WTC11 (cell line): ENCODE measurements around the gene EVL. TPM values are rescaled to one million over a fixed set of nuclear protein-coding genes. Genes with fewer than 3 reads are reported as not detected.

Experiments
- ATAC-seq: fragments of 200-7000 bp; cut with Tn5 transposase; 2 replicates; pipeline ENCODE4 v1.10.0; 2021; ENCODE audit warnings: mild to moderate bottlenecking, moderate library complexity
- CTCF ChIA-PET: fragments of 300-600 bp; sonication (Branson Sonifier 250); formaldehyde crosslinking; loops from one replicate; lab custom pipeline; 2021; ENCODE audit warnings: antibody characterized with exemption; lab: Charles Lee
- POLR2A ChIA-PET: fragments of 350-600 bp; sonication (Branson Sonifier 250); formaldehyde crosslinking; loops from one replicate; lab custom pipeline; 2021; ENCODE audit warnings: antibody characterized with exemption; lab: Charles Lee
- DNase-seq: peaks from one replicate; pipeline ENCODE4 v3.0.0; 2021; ENCODE audit warnings: low spot score
- H3K27ac Mint-ChIP-seq: 2 replicates; pipeline ENCODE4 v1.8.0; 2021; ENCODE audit warnings: mixed read lengths
- H3K27me3 Mint-ChIP-seq: 2 replicates; pipeline ENCODE4 v1.8.0; 2021; ENCODE audit warnings: low read depth, mild to moderate bottlenecking, moderate library complexity, mixed read lengths
- H3K36me3 Mint-ChIP-seq: 2 replicates; pipeline ENCODE4 v1.8.0; 2021; ENCODE audit warnings: mixed read lengths
- H3K4me1 Mint-ChIP-seq: 2 replicates; pipeline ENCODE4 v1.8.0; 2022; ENCODE audit warnings: mixed read lengths
- H3K4me3 Mint-ChIP-seq: 2 replicates; pipeline ENCODE4 v1.8.0; 2021; ENCODE audit warnings: mild to moderate bottlenecking, moderate library complexity, mixed read lengths
- H3K9me3 Mint-ChIP-seq: 2 replicates; pipeline ENCODE4 v1.8.0; 2021; ENCODE audit warnings: mixed read lengths
- CBFB ChIP-seq: sonication (generic); formaldehyde crosslinking; IDR thresholded peaks from 2 replicates; pipeline ENCODE4 v1.8.1; 2022; ENCODE audit warnings: mild to moderate bottlenecking, low read depth, missing genetic modification reagents
- CREB1 ChIP-seq: sonication (generic); formaldehyde crosslinking; IDR thresholded peaks from 2 replicates; pipeline ENCODE4 v1.8.0; 2023; ENCODE audit warnings: mild to moderate bottlenecking, missing genetic modification reagents
- FOXK1 ChIP-seq: sonication (generic); formaldehyde crosslinking; IDR thresholded peaks from 2 replicates; pipeline ENCODE4 v1.8.0; 2022; ENCODE audit warnings: mild to moderate bottlenecking, moderate library complexity, missing genetic modification reagents
- NFATC4 ChIP-seq: fragments of 250-450 bp; sonication (Bioruptor Pico); IDR thresholded peaks from 2 replicates; pipeline ENCODE4 v1.9.0; 2021; ENCODE audit warnings: mild to moderate bottlenecking
- OVOL2 ChIP-seq: fragments of 250-450 bp; sonication (Bioruptor Pico); IDR thresholded peaks from 2 replicates; pipeline ENCODE4 v1.9.0; 2021; ENCODE audit warnings: mild to moderate bottlenecking, borderline replicate concordance
- PRRX2 ChIP-seq: fragments of 250-450 bp; sonication (Bioruptor Pico); IDR thresholded peaks from 2 replicates; pipeline ENCODE4 v1.8.0; 2021; ENCODE audit warnings: mild to moderate bottlenecking
- TCF7 ChIP-seq: sonication (generic); formaldehyde crosslinking; IDR thresholded peaks from 2 replicates; pipeline ENCODE4 v1.8.0; 2022; ENCODE audit warnings: mild to moderate bottlenecking, low read depth, missing genetic modification reagents, moderate library complexity
- ZBTB21 ChIP-seq: sonication (generic); formaldehyde crosslinking; IDR thresholded peaks from 2 replicates; pipeline ENCODE4 v1.8.1; 2023; ENCODE audit warnings: mild to moderate bottlenecking, missing genetic modification reagents, borderline replicate concordance
- ZNF138 ChIP-seq: sonication (generic); formaldehyde crosslinking; conservative IDR thresholded peaks from 2 replicates; pipeline ENCODE4 v1.8.1; 2022; ENCODE audit warnings: mild to moderate bottlenecking, moderate library complexity, missing genetic modification reagents
- ZNF263 ChIP-seq: sonication (generic); formaldehyde crosslinking; IDR thresholded peaks from 2 replicates; pipeline ENCODE4 v1.8.1; 2022; ENCODE audit warnings: low read depth, mild to moderate bottlenecking, moderate library complexity, missing genetic modification reagents
- ZNF396 ChIP-seq: fragments of 250-450 bp; sonication (Bioruptor Pico); IDR thresholded peaks from 2 replicates; pipeline ENCODE4 v1.8.0; 2021; ENCODE audit warnings: mild to moderate bottlenecking, moderate library complexity, borderline replicate concordance
- ZNF671 ChIP-seq: fragments of 250-450 bp; sonication (Bioruptor Pico); IDR thresholded peaks from 2 replicates; pipeline ENCODE4 v1.8.0; 2021; ENCODE audit warnings: mild to moderate bottlenecking
- total RNA-seq: library from RNA; stranded (reverse); gene quantifications from 3 replicates; pipeline ENCODE4 v1.2.3, GENCODE V29; 2021
- TF ChIP-seq, protein P1 (sequence below): sonication (generic); formaldehyde crosslinking; IDR thresholded peaks from 2 replicates; pipeline ENCODE4 v1.8.1; 2022; ENCODE audit warnings: low read depth, missing genetic modification reagents, borderline replicate concordance
- TF ChIP-seq, protein P2 (sequence below): sonication (generic); formaldehyde crosslinking; IDR thresholded peaks from 2 replicates; pipeline ENCODE4 v1.8.1; 2022; ENCODE audit warnings: mild to moderate bottlenecking, missing genetic modification reagents, moderate library complexity, borderline replicate concordance
- TF ChIP-seq, protein P3 (sequence below): sonication (generic); formaldehyde crosslinking; IDR thresholded peaks from 2 replicates; pipeline ENCODE4 v1.8.1; 2022; ENCODE audit warnings: mild to moderate bottlenecking, moderate library complexity, missing genetic modification reagents
- TF ChIP-seq, protein P4 (sequence below): sonication (generic); formaldehyde crosslinking; IDR thresholded peaks from 2 replicates; pipeline ENCODE4 v1.8.1; 2022; ENCODE audit warnings: low read depth, mild to moderate bottlenecking, moderate library complexity, missing genetic modification reagents, borderline replicate concordance
- TF ChIP-seq, protein P5 (sequence below): sonication (generic); formaldehyde crosslinking; IDR thresholded peaks from 2 replicates; pipeline ENCODE4 v1.8.1; 2023; ENCODE audit warnings: mild to moderate bottlenecking, missing genetic modification reagents, borderline replicate concordance
- TF ChIP-seq, protein P6 (sequence below): sonication (generic); formaldehyde crosslinking; IDR thresholded peaks from 2 replicates; pipeline ENCODE4 v1.8.0; 2023; ENCODE audit warnings: mild to moderate bottlenecking, missing genetic modification reagents
- TF ChIP-seq, protein P7 (sequence below): sonication (generic); formaldehyde crosslinking; IDR thresholded peaks from 2 replicates; pipeline ENCODE4 v1.8.0; 2023; ENCODE audit warnings: missing genetic modification reagents

EVL gene
- total RNA-seq, 1 experiment from 2014 or later: 60.8 TPM

DNA sequence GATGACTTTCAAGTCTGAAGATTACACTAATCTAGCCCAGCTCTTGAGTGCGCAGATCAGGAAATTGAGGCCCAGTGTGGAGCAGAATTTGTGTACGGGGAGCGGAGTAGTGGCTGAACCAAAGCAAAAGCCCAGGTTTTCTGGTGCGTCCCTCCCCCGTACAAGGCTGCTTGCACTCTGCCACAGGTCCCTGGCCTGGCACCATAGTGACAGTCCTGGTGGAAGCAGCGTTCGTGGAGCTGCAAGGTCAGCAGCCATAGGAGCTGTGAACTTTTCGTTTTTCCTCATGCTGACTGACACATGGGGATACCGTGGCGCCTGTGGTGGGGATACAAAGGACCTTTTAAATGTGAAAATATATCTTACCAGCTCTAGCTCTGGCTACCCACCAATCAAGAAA is 1.7 kb downstream of the EVL start:
- peaks cover 14% of the 10 kb centered on the region; the same call in 1 of the 2 replicates for H3K4me1 Mint-ChIP-seq
- CTCF ChIA-PET: interaction anchor here (0.9 to 1.3 kb wide), 3 partner anchors 12 to 92 kb away, joined by 3 to 5 read pairs (median 4); partner anchors contain the start of gene DEGS2

DNA sequence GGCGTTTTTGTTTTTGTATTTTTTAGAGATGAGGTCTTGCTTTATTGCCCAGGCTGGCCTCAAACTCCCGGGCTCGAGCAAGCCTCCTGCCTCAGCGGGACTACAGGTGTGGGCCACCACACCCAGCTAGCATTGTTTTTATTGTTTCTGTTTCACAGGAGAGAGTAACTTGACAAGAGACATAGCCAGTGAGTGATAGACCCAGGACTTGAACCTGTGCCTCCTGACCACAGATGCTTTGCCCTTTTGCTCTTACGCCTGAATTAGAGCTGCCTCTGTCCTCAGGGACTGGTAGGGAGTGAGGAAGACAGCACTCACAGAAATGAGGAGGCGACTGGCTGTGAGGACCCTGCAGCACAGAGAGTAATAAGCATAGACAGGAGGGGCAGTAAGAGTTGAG is 2.3 kb downstream of the EVL start:
- POLR2A ChIA-PET: no interaction called here
- Mint-ChIP-seq H3K36me3 (no peaks in the 10 kb centered on the region), H3K4me1 (peaks cover 14% of the 10 kb centered on the region; the same call in 1 of the 2 replicates), H3K4me3 (no peak overlapping the region), H3K27me3 (no peaks in the 10 kb centered on the region), H3K27ac (no peak overlapping the region), H3K9me3 (no peaks in the 10 kb centered on the region)
- ATAC-seq: no peak
- CTCF ChIA-PET: interaction anchor here (0.9 to 1.1 kb wide), 2 partner anchors 41 to 92 kb away, joined by 3 to 5 read pairs; partner anchors contain the start of gene DEGS2
- DNase-seq: no peak
- TF ChIP-seq OVOL2 (CRISPR knock-in tag) (no peak), TCF7 (CRISPR knock-in tag) (no peak), ZNF263 (no peak), ZNF396 (CRISPR knock-in tag) (no peak), NFATC4 (CRISPR knock-in tag) (no peak), ZBTB21 (CRISPR knock-in tag) (no peak), CREB1 (CRISPR knock-in tag) (no peak), CBFB (CRISPR knock-in tag) (no peak), ZNF138 (CRISPR knock-in tag) (no peak), ZNF671 (CRISPR knock-in tag) (no peak)
- TF ChIP-seq, protein P1, sequence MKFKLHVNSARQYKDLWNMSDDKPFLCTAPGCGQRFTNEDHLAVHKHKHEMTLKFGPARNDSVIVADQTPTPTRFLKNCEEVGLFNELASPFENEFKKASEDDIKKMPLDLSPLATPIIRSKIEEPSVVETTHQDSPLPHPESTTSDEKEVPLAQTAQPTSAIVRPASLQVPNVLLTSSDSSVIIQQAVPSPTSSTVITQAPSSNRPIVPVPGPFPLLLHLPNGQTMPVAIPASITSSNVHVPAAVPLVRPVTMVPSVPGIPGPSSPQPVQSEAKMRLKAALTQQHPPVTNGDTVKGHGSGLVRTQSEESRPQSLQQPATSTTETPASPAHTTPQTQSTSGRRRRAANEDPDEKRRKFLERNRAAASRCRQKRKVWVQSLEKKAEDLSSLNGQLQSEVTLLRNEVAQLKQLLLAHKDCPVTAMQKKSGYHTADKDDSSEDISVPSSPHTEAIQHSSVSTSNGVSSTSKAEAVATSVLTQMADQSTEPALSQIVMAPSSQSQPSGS (CRISPR knock-in tag): no peak
- TF ChIP-seq, protein P2, sequence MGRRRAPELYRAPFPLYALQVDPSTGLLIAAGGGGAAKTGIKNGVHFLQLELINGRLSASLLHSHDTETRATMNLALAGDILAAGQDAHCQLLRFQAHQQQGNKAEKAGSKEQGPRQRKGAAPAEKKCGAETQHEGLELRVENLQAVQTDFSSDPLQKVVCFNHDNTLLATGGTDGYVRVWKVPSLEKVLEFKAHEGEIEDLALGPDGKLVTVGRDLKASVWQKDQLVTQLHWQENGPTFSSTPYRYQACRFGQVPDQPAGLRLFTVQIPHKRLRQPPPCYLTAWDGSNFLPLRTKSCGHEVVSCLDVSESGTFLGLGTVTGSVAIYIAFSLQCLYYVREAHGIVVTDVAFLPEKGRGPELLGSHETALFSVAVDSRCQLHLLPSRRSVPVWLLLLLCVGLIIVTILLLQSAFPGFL (CRISPR knock-in tag): no peak
- TF ChIP-seq, protein P3, sequence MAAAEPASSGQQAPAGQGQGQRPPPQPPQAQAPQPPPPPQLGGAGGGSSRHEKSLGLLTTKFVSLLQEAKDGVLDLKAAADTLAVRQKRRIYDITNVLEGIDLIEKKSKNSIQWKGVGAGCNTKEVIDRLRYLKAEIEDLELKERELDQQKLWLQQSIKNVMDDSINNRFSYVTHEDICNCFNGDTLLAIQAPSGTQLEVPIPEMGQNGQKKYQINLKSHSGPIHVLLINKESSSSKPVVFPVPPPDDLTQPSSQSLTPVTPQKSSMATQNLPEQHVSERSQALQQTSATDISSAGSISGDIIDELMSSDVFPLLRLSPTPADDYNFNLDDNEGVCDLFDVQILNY (CRISPR knock-in tag): no peak
- TF ChIP-seq, protein P4, sequence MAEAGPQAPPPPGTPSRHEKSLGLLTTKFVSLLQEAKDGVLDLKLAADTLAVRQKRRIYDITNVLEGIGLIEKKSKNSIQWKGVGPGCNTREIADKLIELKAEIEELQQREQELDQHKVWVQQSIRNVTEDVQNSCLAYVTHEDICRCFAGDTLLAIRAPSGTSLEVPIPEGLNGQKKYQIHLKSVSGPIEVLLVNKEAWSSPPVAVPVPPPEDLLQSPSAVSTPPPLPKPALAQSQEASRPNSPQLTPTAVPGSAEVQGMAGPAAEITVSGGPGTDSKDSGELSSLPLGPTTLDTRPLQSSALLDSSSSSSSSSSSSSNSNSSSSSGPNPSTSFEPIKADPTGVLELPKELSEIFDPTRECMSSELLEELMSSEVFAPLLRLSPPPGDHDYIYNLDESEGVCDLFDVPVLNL: no peak
- TF ChIP-seq, protein P5, sequence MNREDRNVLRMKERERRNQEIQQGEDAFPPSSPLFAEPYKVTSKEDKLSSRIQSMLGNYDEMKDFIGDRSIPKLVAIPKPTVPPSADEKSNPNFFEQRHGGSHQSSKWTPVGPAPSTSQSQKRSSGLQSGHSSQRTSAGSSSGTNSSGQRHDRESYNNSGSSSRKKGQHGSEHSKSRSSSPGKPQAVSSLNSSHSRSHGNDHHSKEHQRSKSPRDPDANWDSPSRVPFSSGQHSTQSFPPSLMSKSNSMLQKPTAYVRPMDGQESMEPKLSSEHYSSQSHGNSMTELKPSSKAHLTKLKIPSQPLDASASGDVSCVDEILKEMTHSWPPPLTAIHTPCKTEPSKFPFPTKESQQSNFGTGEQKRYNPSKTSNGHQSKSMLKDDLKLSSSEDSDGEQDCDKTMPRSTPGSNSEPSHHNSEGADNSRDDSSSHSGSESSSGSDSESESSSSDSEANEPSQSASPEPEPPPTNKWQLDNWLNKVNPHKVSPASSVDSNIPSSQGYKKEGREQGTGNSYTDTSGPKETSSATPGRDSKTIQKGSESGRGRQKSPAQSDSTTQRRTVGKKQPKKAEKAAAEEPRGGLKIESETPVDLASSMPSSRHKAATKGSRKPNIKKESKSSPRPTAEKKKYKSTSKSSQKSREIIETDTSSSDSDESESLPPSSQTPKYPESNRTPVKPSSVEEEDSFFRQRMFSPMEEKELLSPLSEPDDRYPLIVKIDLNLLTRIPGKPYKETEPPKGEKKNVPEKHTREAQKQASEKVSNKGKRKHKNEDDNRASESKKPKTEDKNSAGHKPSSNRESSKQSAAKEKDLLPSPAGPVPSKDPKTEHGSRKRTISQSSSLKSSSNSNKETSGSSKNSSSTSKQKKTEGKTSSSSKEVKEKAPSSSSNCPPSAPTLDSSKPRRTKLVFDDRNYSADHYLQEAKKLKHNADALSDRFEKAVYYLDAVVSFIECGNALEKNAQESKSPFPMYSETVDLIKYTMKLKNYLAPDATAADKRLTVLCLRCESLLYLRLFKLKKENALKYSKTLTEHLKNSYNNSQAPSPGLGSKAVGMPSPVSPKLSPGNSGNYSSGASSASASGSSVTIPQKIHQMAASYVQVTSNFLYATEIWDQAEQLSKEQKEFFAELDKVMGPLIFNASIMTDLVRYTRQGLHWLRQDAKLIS (CRISPR knock-in tag): no peak

More for the DNA sequence above, 1.7 kb downstream of the EVL start:
- no peaks in the 10 kb centered on the region for H3K36me3 Mint-ChIP-seq
- H3K4me3 Mint-ChIP-seq: no peak overlapping the region
- TF ChIP-seq PRRX2 (CRISPR knock-in tag) (no peak), FOXK1 (no peak)
- TF ChIP-seq, protein P6, sequence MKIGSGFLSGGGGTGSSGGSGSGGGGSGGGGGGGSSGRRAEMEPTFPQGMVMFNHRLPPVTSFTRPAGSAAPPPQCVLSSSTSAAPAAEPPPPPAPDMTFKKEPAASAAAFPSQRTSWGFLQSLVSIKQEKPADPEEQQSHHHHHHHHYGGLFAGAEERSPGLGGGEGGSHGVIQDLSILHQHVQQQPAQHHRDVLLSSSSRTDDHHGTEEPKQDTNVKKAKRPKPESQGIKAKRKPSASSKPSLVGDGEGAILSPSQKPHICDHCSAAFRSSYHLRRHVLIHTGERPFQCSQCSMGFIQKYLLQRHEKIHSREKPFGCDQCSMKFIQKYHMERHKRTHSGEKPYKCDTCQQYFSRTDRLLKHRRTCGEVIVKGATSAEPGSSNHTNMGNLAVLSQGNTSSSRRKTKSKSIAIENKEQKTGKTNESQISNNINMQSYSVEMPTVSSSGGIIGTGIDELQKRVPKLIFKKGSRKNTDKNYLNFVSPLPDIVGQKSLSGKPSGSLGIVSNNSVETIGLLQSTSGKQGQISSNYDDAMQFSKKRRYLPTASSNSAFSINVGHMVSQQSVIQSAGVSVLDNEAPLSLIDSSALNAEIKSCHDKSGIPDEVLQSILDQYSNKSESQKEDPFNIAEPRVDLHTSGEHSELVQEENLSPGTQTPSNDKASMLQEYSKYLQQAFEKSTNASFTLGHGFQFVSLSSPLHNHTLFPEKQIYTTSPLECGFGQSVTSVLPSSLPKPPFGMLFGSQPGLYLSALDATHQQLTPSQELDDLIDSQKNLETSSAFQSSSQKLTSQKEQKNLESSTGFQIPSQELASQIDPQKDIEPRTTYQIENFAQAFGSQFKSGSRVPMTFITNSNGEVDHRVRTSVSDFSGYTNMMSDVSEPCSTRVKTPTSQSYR (CRISPR knock-in tag): no peak
- TF ChIP-seq, protein P7, sequence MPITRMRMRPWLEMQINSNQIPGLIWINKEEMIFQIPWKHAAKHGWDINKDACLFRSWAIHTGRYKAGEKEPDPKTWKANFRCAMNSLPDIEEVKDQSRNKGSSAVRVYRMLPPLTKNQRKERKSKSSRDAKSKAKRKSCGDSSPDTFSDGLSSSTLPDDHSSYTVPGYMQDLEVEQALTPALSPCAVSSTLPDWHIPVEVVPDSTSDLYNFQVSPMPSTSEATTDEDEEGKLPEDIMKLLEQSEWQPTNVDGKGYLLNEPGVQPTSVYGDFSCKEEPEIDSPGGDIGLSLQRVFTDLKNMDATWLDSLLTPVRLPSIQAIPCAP (CRISPR knock-in tag): no peak
- TF ChIP-seq, protein P1 (CRISPR knock-in tag): no peak
- TF ChIP-seq, all 79 proteins: peak for 0
- DNase-seq (no peak), ATAC-seq (no peak)
- Mint-ChIP-seq H3K27me3 (no peaks in the 10 kb centered on the region), H3K9me3 (no peaks in the 10 kb centered on the region), H3K27ac (no peak overlapping the region)
- POLR2A ChIA-PET: no interaction called here
